KMS-11 (cell line): ENCODE results near the gene ZNF649.

Experiments
- H2AFZ ChIP-seq: fragments of 200-600 bp; sonication (generic); 2 replicates; pipeline ENCODE4 v1.6.1; 2016; ENCODE audit warnings: antibody characterized with exemption, mixed run types, low read depth
- H3K27ac ChIP-seq: fragments of 200-600 bp; sonication (generic); 2 replicates; pipeline ENCODE4 v1.6.1; 2016; ENCODE audit warnings: mild to moderate bottlenecking, mixed run types
- H3K27me3 ChIP-seq: fragments of 200-600 bp; sonication (generic); 2 replicates; pipeline ENCODE4 v1.6.1; 2017; ENCODE audit warnings: mild to moderate bottlenecking, low read depth, mixed run types, moderate library complexity; ENCODE audit not compliant: insufficient read depth
- H3K36me3 ChIP-seq: fragments of 200-600 bp; sonication (generic); 2 replicates; pipeline ENCODE4 v1.6.1; 2017; ENCODE audit warnings: mild to moderate bottlenecking, mixed run types; ENCODE audit not compliant: insufficient read depth
- H3K4me1 ChIP-seq: fragments of 200-600 bp; sonication (generic); 2 replicates; pipeline ENCODE4 v1.6.1; 2016; ENCODE audit warnings: mild to moderate bottlenecking, low read depth, mixed run types; ENCODE audit not compliant: poor library complexity, severe bottlenecking
- H3K4me2 ChIP-seq: fragments of 200-600 bp; sonication (generic); 2 replicates; pipeline ENCODE4 v1.7.0; 2016; ENCODE audit warnings: mild to moderate bottlenecking, mixed run types
- H3K4me3 ChIP-seq: fragments of 200-600 bp; sonication (generic); IDR thresholded peaks from 2 replicates; pipeline ENCODE4 v1.6.1; 2017; ENCODE audit warnings: low read depth, low read length, mixed read lengths; ENCODE audit not compliant: insufficient read depth
- H3K79me2 ChIP-seq: fragments of 200-600 bp; sonication (generic); 2 replicates; pipeline ENCODE4 v1.6.1; 2016; ENCODE audit warnings: low read depth, mixed run types; ENCODE audit not compliant: insufficient read depth
- H3K9ac ChIP-seq: fragments of 200-600 bp; sonication (generic); 2 replicates; pipeline ENCODE4 v1.6.1; 2016; ENCODE audit warnings: mild to moderate bottlenecking, mixed run types
- H4K20me1 ChIP-seq: fragments of 200-600 bp; sonication (generic); 2 replicates; pipeline ENCODE4 v1.6.1; 2016; ENCODE audit warnings: mild to moderate bottlenecking, mixed run types; ENCODE audit not compliant: insufficient read depth
- TF ChIP-seq, protein P1 (sequence below): fragments of 200-600 bp; sonication (generic); conservative IDR thresholded peaks from 2 replicates; pipeline ENCODE4 v1.6.1; 2017; ENCODE audit warnings: low read depth, mild to moderate bottlenecking, antibody characterized with exemption, low read length, moderate library complexity, mixed read lengths

The ZNF649 gene

DNA sequence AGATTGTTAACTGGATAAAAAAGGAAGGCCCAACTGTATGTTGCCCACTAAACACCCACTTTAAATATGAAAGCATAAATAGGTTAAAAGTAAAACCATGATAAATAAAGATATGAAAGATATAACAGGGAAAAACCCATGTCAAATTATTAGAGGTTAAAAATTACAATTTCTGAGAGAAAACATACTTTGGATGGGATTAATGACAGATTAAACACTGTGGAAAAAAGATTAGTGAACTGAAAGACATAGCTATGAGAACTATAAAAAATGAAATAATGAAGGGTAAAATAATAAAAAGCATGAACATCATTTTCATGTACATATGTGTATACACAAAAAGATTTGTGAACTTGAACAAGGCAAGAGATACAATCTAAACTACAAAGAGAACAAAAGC lies 14.9 kb downstream of the ZNF649 start:
- Histone ChIP-seq H3K4me3 (no peak overlapping the region), H4K20me1 (no peaks in the 10 kb centered on the region), H3K27me3 (no peaks in the 10 kb centered on the region), H3K36me3 (no peaks in the 10 kb centered on the region), H3K27ac (no peak overlapping the region), H3K4me1 (no peaks in the 10 kb centered on the region), H3K9ac (no peak overlapping the region), H2AFZ (no peak overlapping the region), H3K79me2 (no peaks in the 10 kb centered on the region), H3K4me2 (no peak overlapping the region)
- TF ChIP-seq, protein P1, sequence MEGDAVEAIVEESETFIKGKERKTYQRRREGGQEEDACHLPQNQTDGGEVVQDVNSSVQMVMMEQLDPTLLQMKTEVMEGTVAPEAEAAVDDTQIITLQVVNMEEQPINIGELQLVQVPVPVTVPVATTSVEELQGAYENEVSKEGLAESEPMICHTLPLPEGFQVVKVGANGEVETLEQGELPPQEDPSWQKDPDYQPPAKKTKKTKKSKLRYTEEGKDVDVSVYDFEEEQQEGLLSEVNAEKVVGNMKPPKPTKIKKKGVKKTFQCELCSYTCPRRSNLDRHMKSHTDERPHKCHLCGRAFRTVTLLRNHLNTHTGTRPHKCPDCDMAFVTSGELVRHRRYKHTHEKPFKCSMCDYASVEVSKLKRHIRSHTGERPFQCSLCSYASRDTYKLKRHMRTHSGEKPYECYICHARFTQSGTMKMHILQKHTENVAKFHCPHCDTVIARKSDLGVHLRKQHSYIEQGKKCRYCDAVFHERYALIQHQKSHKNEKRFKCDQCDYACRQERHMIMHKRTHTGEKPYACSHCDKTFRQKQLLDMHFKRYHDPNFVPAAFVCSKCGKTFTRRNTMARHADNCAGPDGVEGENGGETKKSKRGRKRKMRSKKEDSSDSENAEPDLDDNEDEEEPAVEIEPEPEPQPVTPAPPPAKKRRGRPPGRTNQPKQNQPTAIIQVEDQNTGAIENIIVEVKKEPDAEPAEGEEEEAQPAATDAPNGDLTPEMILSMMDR, result no peak

DNA sequence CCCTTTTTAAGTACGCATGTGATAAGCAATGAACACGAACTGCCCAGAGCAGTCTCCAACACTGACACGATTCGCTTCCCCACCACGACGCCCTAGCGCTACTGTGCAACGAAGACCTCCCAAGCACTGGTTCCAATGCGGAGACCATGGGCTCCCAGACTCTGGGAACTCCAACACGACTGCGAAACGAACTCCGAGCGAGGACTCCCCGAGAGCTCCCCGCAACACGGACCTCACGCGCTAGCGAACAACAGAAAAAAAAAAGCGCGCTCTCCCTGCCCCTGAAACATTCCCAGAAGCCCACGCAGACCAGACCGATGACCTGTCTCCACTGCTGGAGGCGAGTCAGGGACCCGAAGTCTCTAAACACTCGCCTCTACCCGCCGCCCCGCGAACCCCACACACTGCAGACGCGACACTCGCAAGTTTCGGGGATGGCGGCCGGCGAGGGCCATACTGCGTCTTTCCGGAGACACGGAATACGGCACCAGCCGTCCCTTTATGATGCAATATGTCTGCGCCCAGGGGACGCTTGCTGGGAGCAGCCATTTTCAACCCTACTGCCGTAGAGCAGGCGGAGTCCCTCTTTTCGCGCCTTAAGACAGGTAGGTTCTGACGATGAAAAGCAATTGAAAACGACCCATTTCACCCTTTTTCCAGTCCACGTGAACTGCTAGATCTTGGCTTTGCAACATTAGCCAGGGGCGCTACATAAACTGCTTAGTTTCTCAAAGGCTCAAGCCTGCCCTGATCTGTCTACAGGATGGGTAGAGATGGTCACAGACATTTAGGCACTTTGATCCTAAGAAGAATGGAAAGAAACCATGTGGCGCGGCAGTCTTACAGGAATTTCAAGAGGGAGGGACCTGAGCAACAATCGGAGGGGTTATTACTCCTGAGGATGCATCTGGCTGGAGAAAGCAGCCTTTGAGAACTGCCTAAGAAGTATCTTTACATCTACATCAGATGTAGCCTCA lies 17.0 kb downstream of the ZNF649 start, which contains the start of gene ZNF577:
TSS of gene ZNF577 (minus strand) at position 430 of the 977 bp plus-strand sequence. CDS start 7,569 bp downstream, outside the sequence.
- Histone ChIP-seq H3K36me3 (no peaks in the 10 kb centered on the region), H3K4me3 (no peak within 1 kb of the TSS), H3K27me3 (no peaks in the 10 kb centered on the region; the same call in 1 of the 2 replicates), H2AFZ (no peak within 1 kb of the TSS), H3K27ac (no peak within 1 kb of the TSS), H3K4me1 (no peaks in the 10 kb centered on the region), H4K20me1 (no peaks in the 10 kb centered on the region), H3K79me2 (no peaks in the 10 kb centered on the region), H3K9ac (no peak within 1 kb of the TSS), H3K4me2 (no peak within 1 kb of the TSS)
- TF ChIP-seq, protein P1, result no peak

DNA sequence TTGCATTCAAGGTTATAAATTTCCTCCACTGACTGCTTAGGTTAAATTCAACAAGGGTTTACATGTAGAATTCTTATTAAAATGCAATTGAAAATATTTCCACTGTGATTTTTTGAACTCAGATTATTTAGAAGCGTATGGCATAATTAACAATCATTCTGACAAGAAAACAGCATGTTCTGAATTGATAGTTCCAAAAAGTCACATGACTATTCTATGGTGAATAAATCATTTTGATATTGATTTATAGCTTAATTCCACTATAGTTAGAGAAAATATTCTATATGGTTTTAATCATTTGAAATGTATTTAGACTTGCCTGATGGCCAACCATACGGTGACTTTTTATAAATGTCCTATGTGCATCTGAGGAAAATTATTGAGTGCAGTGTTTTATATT lies 20.1 kb downstream of the ZNF649 start:
- H3K9ac ChIP-seq, result no peak overlapping the region
- no peaks in the 10 kb centered on the region for H3K36me3 ChIP-seq
- no peaks in the 10 kb centered on the region for H4K20me1 ChIP-seq
- no peaks in the 10 kb centered on the region for H3K4me1 ChIP-seq
- no peak overlapping the region for H3K27ac ChIP-seq
- H2AFZ ChIP-seq, result no peak overlapping the region
- no peaks in the 10 kb centered on the region; the same call in 1 of the 2 replicates for H3K27me3 ChIP-seq
- H3K79me2 ChIP-seq, result no peaks in the 10 kb centered on the region
- H3K4me2 ChIP-seq, result no peak overlapping the region
- TF ChIP-seq, protein P1, result no peak
- no peak overlapping the region for H3K4me3 ChIP-seq

DNA sequence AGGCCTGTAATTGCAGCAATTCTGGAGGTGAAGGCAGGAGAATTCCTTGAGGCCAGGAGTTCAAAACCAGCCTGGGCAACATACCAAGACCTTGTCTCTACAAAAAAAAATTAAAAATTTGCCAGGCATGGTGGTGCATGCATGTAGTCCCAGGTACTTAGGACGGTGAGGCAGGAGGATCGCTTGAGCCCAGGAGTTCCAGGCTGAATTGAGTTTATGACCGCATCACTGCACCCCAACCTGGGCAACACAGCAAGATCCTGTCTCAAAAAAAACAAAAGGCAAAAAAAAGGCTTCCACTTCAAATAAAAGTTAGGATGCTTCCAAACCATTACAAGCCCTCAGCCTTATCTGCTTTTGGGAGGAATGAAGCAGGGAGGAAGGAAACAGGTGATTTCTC lies 22.3 kb downstream of the ZNF649 start:
- no peaks in the 10 kb centered on the region for H3K36me3 ChIP-seq

More for the DNA sequence above, 22.3 kb downstream of the ZNF649 start:
- TF ChIP-seq, protein P1, result no peak
- no peak overlapping the region for H2AFZ ChIP-seq
- no peaks in the 10 kb centered on the region for H4K20me1 ChIP-seq
- H3K27ac ChIP-seq, result no peak overlapping the region
- no peaks in the 10 kb centered on the region for H3K79me2 ChIP-seq
- no peak overlapping the region for H3K4me3 ChIP-seq
- no peaks in the 10 kb centered on the region; the same call in 1 of the 2 replicates for H3K27me3 ChIP-seq
- H3K4me2 ChIP-seq, result no peak overlapping the region
- H3K9ac ChIP-seq, result no peak overlapping the region
- H3K4me1 ChIP-seq, result no peaks in the 10 kb centered on the region
